H1 (cell line): ENCODE results near the gene CCDC144A. TPM values are rescaled to one million over a fixed set of nuclear protein-coding genes. Genes with fewer than 3 reads are reported as not detected.
A peak's percentile ranks its signal among the peaks of the same experiment; 100 is the strongest.
"Not testable (repeated sequence)": the region's sequence is repeated elsewhere in the genome, so short reads cannot be mapped to it uniquely, and the experiment has no call there.

Source experiments
- CTCF ChIA-PET: fragments of 300-600 bp; sonication (Branson Sonifier 250); formaldehyde crosslinking; loops from one replicate; lab custom pipeline; 2021; ENCODE audit not compliant: partially characterized antibody; lab: Charles Lee
- POLR2A ChIA-PET: fragments of 300-600 bp; sonication (Branson Sonifier 250); formaldehyde crosslinking; loops from one replicate; lab custom pipeline; 2021; ENCODE audit warnings: inconsistent platforms; ENCODE audit not compliant: partially characterized antibody; lab: Charles Lee
- DNase-seq, 2 experiments: peaks; one replicate each; pipeline versions ENCODE4 v3.0.0 to v3.0.0-alpha.2; 2010 to 2022; ENCODE audit warnings: low spot score in 2 of 2, low read depth in 1 of 2, mixed read lengths in 1 of 2
- FAIRE-seq: peaks from 2 replicates; lab custom pipeline; 2011; peaks lifted over from hg19 to GRCh38; lab: Jason Lieb, UNC
- H2AFZ ChIP-seq: 2 replicates; pipeline ENCODE4 v1.8.1; 2012; ENCODE audit warnings: low read length, inconsistent platforms
- H2AK5ac ChIP-seq: 2 replicates; pipeline ENCODE4 v1.6.1; 2013; ENCODE audit warnings: low read depth, low read length
- H2BK120ac ChIP-seq: replicated peaks from 2 replicates; pipeline ENCODE3; 2013; ENCODE audit warnings: low read depth, low read length, inconsistent platforms
- H2BK12ac ChIP-seq: 2 replicates; pipeline ENCODE4 v1.6.1; 2013; ENCODE audit warnings: low read depth, low read length
- H2BK15ac ChIP-seq: 2 replicates; pipeline ENCODE4 v1.6.1; 2013; ENCODE audit warnings: low read length
- H2BK20ac ChIP-seq: 2 replicates; pipeline ENCODE4 v1.6.1; 2013; ENCODE audit warnings: low read length
- H2BK5ac ChIP-seq: 2 replicates; pipeline ENCODE4 v1.6.1; 2013; ENCODE audit warnings: low read depth, low read length
- H3K14ac ChIP-seq: 2 replicates; pipeline ENCODE4 v1.6.1; 2013; ENCODE audit warnings: inconsistent platforms; ENCODE audit not compliant: insufficient read length
- H3K18ac ChIP-seq: 2 replicates; pipeline ENCODE4 v1.6.1; 2013; ENCODE audit warnings: low read length; ENCODE audit errors: extremely low read depth
- H3K23ac ChIP-seq: 2 replicates; pipeline ENCODE4 v1.6.1; 2013; ENCODE audit warnings: inconsistent platforms; ENCODE audit not compliant: insufficient read length
- H3K23me2 ChIP-seq: 2 replicates; pipeline ENCODE4 v1.6.1; 2013; ENCODE audit warnings: low read depth, low read length
- H3K27ac ChIP-seq: 2 replicates; pipeline ENCODE4 v1.6.1; 2011; ENCODE audit warnings: low read depth, low read length, inconsistent platforms
- H3K27me3 ChIP-seq, 4 experiments: replicated peaks in 1 of 4; 1 replicate in 1 of 4; 2 replicates in 3 of 4; pipeline versions ENCODE4 v1.6.1 to v1.8.1; 2011 to 2013; ENCODE audit warnings: low read length in 3 of 4, mild to moderate bottlenecking in 3 of 4, inconsistent platforms in 2 of 4, mixed read lengths in 2 of 4, moderate library complexity in 1 of 4; ENCODE audit not compliant: control insufficient read depth in 3 of 4, insufficient read depth in 3 of 4; ENCODE audit errors: extremely low read depth in 1 of 4
- H3K36me3 ChIP-seq, 4 experiments: 2 replicates each; pipeline versions ENCODE4 v1.6.1 to v1.8.1; 2011 to 2013; ENCODE audit warnings: mild to moderate bottlenecking in 4 of 4, low read length in 3 of 4, moderate library complexity in 2 of 4, control low read depth in 1 of 4, inconsistent platforms in 1 of 4; ENCODE audit not compliant: insufficient read depth in 4 of 4, control insufficient read depth in 2 of 4
- H3K4ac ChIP-seq: replicated peaks from 2 replicates; pipeline ENCODE3; 2013; ENCODE audit warnings: low read length, low read depth, mixed read lengths, inconsistent platforms; ENCODE audit not compliant: insufficient read length
- H3K4me1 ChIP-seq, 4 experiments: replicated peaks in 1 of 4; 1 replicate in 1 of 4; 2 replicates in 3 of 4; pipeline versions ENCODE4 v1.6.1 to v1.8.1; 2011 to 2013; ENCODE audit warnings: low read length in 3 of 4, inconsistent platforms in 2 of 4, mixed read lengths in 1 of 4; ENCODE audit not compliant: insufficient read depth in 4 of 4, control insufficient read depth in 3 of 4
- H3K4me2 ChIP-seq, 2 experiments: 2 replicates each; pipeline versions ENCODE4 v1.6.1 to v1.8.1; 2011 to 2013; ENCODE audit warnings: low read depth in 2 of 2, low read length in 2 of 2, control low read depth in 1 of 2, inconsistent platforms in 1 of 2, mild to moderate bottlenecking in 1 of 2; ENCODE audit not compliant: insufficient read depth in 1 of 2
- H3K4me3 ChIP-seq, 4 experiments: fragments of 200-600, 300-600 bp in 1 of 4; sonication (generic), shearing (Covaris generic), sonication (Bioruptor Twin) in 1 of 4; 2 replicates each; pipeline versions ENCODE4 v1.5.1 to v1.8.1; 2011 to 2016; ENCODE audit warnings: low read length in 4 of 4, low read depth in 3 of 4, control low read depth in 2 of 4, inconsistent platforms in 2 of 4, mild to moderate bottlenecking in 2 of 4, mixed read lengths in 1 of 4, moderate library complexity in 1 of 4; ENCODE audit not compliant: insufficient read depth in 2 of 4; ENCODE audit errors: extremely low read depth in 1 of 4
- H3K56ac ChIP-seq: replicated peaks from 2 replicates; pipeline ENCODE3; 2013; ENCODE audit warnings: low read depth, mild to moderate bottlenecking, mixed read lengths, low read length, inconsistent platforms; ENCODE audit not compliant: insufficient read length
- H3K79me1 ChIP-seq: 2 replicates; pipeline ENCODE4 v1.6.1; 2013; ENCODE audit warnings: low read depth, low read length, control low read depth
- H3K79me2 ChIP-seq, 2 experiments: 2 replicates each; pipeline versions ENCODE4 v1.6.1 to v1.8.1; 2012 to 2013; ENCODE audit warnings: low read length in 2 of 2, mild to moderate bottlenecking in 2 of 2, inconsistent platforms in 1 of 2; ENCODE audit not compliant: insufficient read depth in 2 of 2, control insufficient read depth in 1 of 2
- H3K9ac ChIP-seq, 4 experiments: replicated peaks in 1 of 4; 1 replicate in 1 of 4; 2 replicates in 3 of 4; pipeline versions ENCODE4 v1.6.1 to v1.8.1; 2011 to 2013; ENCODE audit warnings: low read depth in 3 of 4, low read length in 3 of 4, control low read depth in 2 of 4, mild to moderate bottlenecking in 2 of 4, moderate library complexity in 2 of 4, inconsistent platforms in 1 of 4; ENCODE audit errors: extremely low read depth in 1 of 4
- H3K9me3 ChIP-seq, 2 experiments: 2 replicates each; pipeline versions ENCODE4 v1.6.1 to v1.8.1; 2012 to 2013; ENCODE audit warnings: mild to moderate bottlenecking in 2 of 2, moderate library complexity in 2 of 2, control low read depth in 1 of 2, inconsistent platforms in 1 of 2, low read depth in 1 of 2, low read length in 1 of 2, mixed read lengths in 1 of 2; ENCODE audit not compliant: insufficient read depth in 2 of 2
- H4K20me1 ChIP-seq, 2 experiments: replicated peaks in 1 of 2; 2 replicates each; pipeline versions ENCODE3 to v1.8.1; 2011 to 2013; ENCODE audit warnings: inconsistent platforms in 2 of 2, low read length in 2 of 2, mild to moderate bottlenecking in 1 of 2; ENCODE audit not compliant: insufficient read depth in 2 of 2, control insufficient read depth in 1 of 2
- H4K5ac ChIP-seq: 2 replicates; pipeline ENCODE4 v1.6.1; 2013; ENCODE audit warnings: low read length, low read depth, mixed read lengths, inconsistent platforms; ENCODE audit not compliant: insufficient read length
- H4K8ac ChIP-seq: 2 replicates; pipeline ENCODE4 v1.8.0; 2013; ENCODE audit warnings: mild to moderate bottlenecking, moderate library complexity, low read length, inconsistent platforms; ENCODE audit not compliant: insufficient read depth; ENCODE audit errors: extremely low read depth
- H4K91ac ChIP-seq: replicated peaks from 2 replicates; pipeline ENCODE3; 2013; ENCODE audit warnings: low read length, mixed read lengths, inconsistent platforms; ENCODE audit not compliant: insufficient read length
- RAD21 ChIP-seq, 2 experiments: IDR thresholded peaks in 1 of 2; conservative IDR thresholded peaks in 1 of 2; 2 replicates each; pipeline ENCODE4 v1.6.1; 2011; ENCODE audit warnings: low read depth in 2 of 2, low read length in 2 of 2, improper control_type of control experiment in 1 of 2, inconsistent platforms in 1 of 2, mild to moderate bottlenecking in 1 of 2, moderate library complexity in 1 of 2
- WGBS, 2 experiments: shearing (Covaris generic) in 1 of 2; methylation state at CpG; one replicate each; pipeline versions ENCODE4 v1.1.6 to v1.1.7; 2013 to 2015; ENCODE audit warnings: low lambda C conversion rate in 2 of 2, mixed read lengths in 2 of 2, inconsistent platforms in 1 of 2, low coverage in 1 of 2, missing lambda C conversion rate in 1 of 2; ENCODE audit not compliant: insufficient replicate concordance in 2 of 2, insufficient coverage in 1 of 2, insufficient read length in 1 of 2; ENCODE audit errors: extremely low coverage in 1 of 2, missing lambda C conversion rate in 1 of 2; 5-methylcytosine and 5-hydroxymethylcytosine counted together
- polyA plus RNA-seq, 7 experiments: library from polyadenylated mRNA; depleted of rRNA in 3 of 7; stranded (reverse) in 5 of 7; unstranded in 2 of 7; fragments of >200 nt in 5 of 7; fragments of 200-250 nt in 2 of 7; gene quantifications; 1 replicate in 5 of 7; 2 replicates in 1 of 7; 4 replicates in 1 of 7; pipeline versions ENCODE4 v1.2.1 to v1.2.3, GENCODE V29; 2011 to 2013; ENCODE audit warnings: missing spikeins in 2 of 7, mixed read lengths in 2 of 7
- total RNA-seq: library from RNA; stranded (reverse); fragmentation: NEBNext Ultra II Directional; extraction: Animal tissue kit (Norgen Biotek cat#: 25700); gene quantifications from 2 replicates; pipeline ENCODE4 v1.2.1, GENCODE V29; 2021
- TF ChIP-seq, protein P1 (sequence below), 3 experiments: IDR thresholded peaks; 1 replicate in 2 of 3; 2 replicates in 1 of 3; pipeline versions ENCODE4 v1.5.1 to v1.6.1; 2011; ENCODE audit warnings: low read length in 3 of 3, mild to moderate bottlenecking in 3 of 3, inconsistent platforms in 2 of 3, low read depth in 1 of 3, moderate library complexity in 1 of 3; ENCODE audit not compliant: insufficient read depth in 1 of 3; ENCODE audit errors: control extremely low read depth in 1 of 3

The CCDC144A gene
- total and polyA plus RNA-seq, 2 of the 8 experiments (the other 6 are each of a cell fraction or from before 2014, with no cell fraction given), result 0.35 to 1.7 TPM

DNA sequence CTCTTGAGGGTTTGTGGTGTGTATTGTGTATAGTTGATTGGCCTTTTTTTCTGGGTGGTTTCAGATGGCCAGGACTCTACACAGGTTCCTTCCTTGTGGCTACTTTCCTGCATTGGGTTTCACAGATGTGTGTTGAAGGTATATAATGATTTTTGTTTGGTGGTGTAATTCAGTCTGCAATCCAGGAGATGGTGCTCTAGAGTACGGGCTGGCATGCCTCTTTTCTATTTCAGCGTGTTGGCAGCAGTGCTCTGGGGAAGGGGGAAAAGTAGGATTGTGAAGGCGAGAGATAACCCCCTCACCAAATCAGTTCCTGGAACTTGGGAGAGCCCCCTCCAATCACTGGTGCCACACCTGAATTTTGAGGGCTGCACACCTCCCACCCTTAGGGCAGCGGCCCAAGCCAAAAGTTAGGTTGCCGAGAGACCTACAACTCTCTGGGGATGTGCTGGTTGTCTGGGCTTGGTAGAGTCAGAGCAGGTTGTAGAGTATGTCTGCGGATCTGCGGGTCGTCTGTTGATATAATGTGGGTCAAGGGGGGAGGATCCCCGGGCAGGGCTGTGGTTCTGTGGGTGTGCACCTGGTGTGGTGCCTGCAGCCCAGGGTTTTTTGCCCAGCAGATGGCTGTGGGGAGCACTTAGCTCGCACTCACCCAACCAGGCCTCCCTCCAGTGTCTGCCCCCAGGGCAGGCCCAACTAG, 61.3 kb downstream of the CCDC144A start:
- H2AFZ ChIP-seq, H3K27me3 ChIP-seq, H3K9ac ChIP-seq, H3K23ac ChIP-seq, H3K79me1 ChIP-seq, H3K4me3 ChIP-seq, H3K9me3 ChIP-seq, POLR2A ChIA-PET, H3K4me1 ChIP-seq, H3K27ac ChIP-seq, H3K4me2 ChIP-seq, H4K8ac ChIP-seq, H3K14ac ChIP-seq, H3K36me3 ChIP-seq, H3K4ac ChIP-seq, FAIRE-seq, H3K18ac ChIP-seq, H3K23me2 ChIP-seq, H2BK15ac ChIP-seq, H4K91ac ChIP-seq, H3K79me2 ChIP-seq, H4K20me1 ChIP-seq, H2BK20ac ChIP-seq, H4K5ac ChIP-seq, H3K56ac ChIP-seq, CTCF ChIA-PET, H2AK5ac ChIP-seq, H2BK120ac ChIP-seq, H2BK12ac ChIP-seq, H2BK5ac ChIP-seq: not testable (repeated sequence)
- TF ChIP-seq RAD21 (IDR thresholded peaks at IDR 0.05 in 1 of 2, conservative IDR thresholded peaks at IDR 0.05 in 1 of 2; ENCODE audit: low read depth in 2 of 2, low read length in 2 of 2), result peak; percentile 50 to 51
- TF ChIP-seq, protein P1, sequence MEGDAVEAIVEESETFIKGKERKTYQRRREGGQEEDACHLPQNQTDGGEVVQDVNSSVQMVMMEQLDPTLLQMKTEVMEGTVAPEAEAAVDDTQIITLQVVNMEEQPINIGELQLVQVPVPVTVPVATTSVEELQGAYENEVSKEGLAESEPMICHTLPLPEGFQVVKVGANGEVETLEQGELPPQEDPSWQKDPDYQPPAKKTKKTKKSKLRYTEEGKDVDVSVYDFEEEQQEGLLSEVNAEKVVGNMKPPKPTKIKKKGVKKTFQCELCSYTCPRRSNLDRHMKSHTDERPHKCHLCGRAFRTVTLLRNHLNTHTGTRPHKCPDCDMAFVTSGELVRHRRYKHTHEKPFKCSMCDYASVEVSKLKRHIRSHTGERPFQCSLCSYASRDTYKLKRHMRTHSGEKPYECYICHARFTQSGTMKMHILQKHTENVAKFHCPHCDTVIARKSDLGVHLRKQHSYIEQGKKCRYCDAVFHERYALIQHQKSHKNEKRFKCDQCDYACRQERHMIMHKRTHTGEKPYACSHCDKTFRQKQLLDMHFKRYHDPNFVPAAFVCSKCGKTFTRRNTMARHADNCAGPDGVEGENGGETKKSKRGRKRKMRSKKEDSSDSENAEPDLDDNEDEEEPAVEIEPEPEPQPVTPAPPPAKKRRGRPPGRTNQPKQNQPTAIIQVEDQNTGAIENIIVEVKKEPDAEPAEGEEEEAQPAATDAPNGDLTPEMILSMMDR (IDR thresholded peaks at IDR 0.05; ENCODE audit: control extremely low read depth in 1 of 3, insufficient read depth in 1 of 3, low read depth in 1 of 3, low read length in 3 of 3), result peak; percentile 7 to 52 (median 44)
- 56% methylated on average over 5 of the region's 10 CpGs; no CpG with 5 or more reads in 1 of the 2 experiments for WGBS, 2 experiments
- DNase-seq, result peak in 1 of 2 experiments; percentile 57
